ENCODE measurements around the gene BICC1.

Gene BICC1

GRCh38 chr10:58743466-58744115 lies 230.9 kb downstream of the BICC1 start:
- H3K9me3 ChIP-seq (ENCODE audit: insufficient read depth, low read depth, low read length) = no peaks in the 10 kb centered on the region
- no peaks in the 10 kb centered on the region for H3K9me2 ChIP-seq (replicated peaks; ENCODE audit: low read depth, low read length)
- H3F3A ChIP-seq (ENCODE audit: low read depth) = no peaks in the 10 kb centered on the region
- H3K9ac ChIP-seq (ENCODE audit: low read depth, low read length, poor library complexity, severe bottlenecking) = no peak overlapping the region
- no peaks in the 10 kb centered on the region for H3K4me1 ChIP-seq (ENCODE audit: insufficient read depth, low read length, poor library complexity, severe bottlenecking)
- TF ChIP-seq, protein P1, sequence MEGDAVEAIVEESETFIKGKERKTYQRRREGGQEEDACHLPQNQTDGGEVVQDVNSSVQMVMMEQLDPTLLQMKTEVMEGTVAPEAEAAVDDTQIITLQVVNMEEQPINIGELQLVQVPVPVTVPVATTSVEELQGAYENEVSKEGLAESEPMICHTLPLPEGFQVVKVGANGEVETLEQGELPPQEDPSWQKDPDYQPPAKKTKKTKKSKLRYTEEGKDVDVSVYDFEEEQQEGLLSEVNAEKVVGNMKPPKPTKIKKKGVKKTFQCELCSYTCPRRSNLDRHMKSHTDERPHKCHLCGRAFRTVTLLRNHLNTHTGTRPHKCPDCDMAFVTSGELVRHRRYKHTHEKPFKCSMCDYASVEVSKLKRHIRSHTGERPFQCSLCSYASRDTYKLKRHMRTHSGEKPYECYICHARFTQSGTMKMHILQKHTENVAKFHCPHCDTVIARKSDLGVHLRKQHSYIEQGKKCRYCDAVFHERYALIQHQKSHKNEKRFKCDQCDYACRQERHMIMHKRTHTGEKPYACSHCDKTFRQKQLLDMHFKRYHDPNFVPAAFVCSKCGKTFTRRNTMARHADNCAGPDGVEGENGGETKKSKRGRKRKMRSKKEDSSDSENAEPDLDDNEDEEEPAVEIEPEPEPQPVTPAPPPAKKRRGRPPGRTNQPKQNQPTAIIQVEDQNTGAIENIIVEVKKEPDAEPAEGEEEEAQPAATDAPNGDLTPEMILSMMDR (conservative IDR thresholded peaks at IDR 0.05; ENCODE audit: low read length) = no peak
- TF ChIP-seq EZH2phosphoT487 (IDR thresholded peaks at IDR 0.05; ENCODE audit: borderline replicate concordance) = no peak
- H3K4me3 ChIP-seq (ENCODE audit: low read length, poor library complexity, severe bottlenecking) = no peak overlapping the region
- no peak overlapping the region for H3K4me2 ChIP-seq (ENCODE audit: low read depth, low read length, poor library complexity, severe bottlenecking)
- no peak overlapping the region for H2AFZ ChIP-seq (ENCODE audit: low read length)
- no peaks in the 10 kb centered on the region for H4K20me1 ChIP-seq (ENCODE audit: insufficient read depth, low read length, poor library complexity, severe bottlenecking)
- no peaks in the 10 kb centered on the region for H3K36me3 ChIP-seq (ENCODE audit: insufficient read depth, low read length)
- H3K79me2 ChIP-seq (ENCODE audit: insufficient read depth, low read length) = no peaks in the 10 kb centered on the region
- H3K27me3 ChIP-seq (ENCODE audit: insufficient read depth, low read length, poor library complexity, severe bottlenecking) = no peaks in the 10 kb centered on the region

- no peak overlapping the region for H3K9ac ChIP-seq (ENCODE audit: low read depth, low read length, poor library complexity, severe bottlenecking)
Observed at GRCh38 chr10:58746474-58747185, 234.0 kb downstream of the BICC1 start.

DNA sequence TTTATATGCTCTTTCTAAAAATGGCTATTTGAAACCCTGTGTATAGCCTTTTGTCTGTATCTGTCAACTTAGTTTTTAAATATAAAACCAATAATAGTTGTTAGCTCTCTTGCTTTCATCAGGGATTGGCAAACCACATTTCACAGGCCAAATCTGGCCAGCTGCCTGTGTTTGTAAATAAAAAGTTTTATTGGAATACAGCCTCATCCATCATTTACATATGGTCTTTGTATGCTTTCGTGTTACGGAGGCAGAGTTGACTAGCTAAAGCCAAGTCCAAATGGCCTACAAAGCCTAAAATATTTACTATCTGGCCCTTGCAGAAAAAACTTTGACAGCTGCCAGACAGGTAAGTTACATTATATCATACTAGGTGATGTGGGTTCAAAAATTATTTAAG lies 235.0 kb downstream of the BICC1 start:
- H3K4me2 ChIP-seq (ENCODE audit: low read depth, low read length, poor library complexity, severe bottlenecking) = no peak overlapping the region
- no peak overlapping the region for H3K4me3 ChIP-seq (ENCODE audit: low read length, poor library complexity, severe bottlenecking)
- TF ChIP-seq, protein P1 (conservative IDR thresholded peaks at IDR 0.05; ENCODE audit: low read length) = no peak
- no peak for TF ChIP-seq EZH2phosphoT487 (IDR thresholded peaks at IDR 0.05; ENCODE audit: borderline replicate concordance)
- no peaks in the 10 kb centered on the region for H3K27me3 ChIP-seq (ENCODE audit: insufficient read depth, low read length, poor library complexity, severe bottlenecking)
- no peaks in the 10 kb centered on the region for H3K79me2 ChIP-seq (ENCODE audit: insufficient read depth, low read length)
- no peaks in the 10 kb centered on the region for H4K20me1 ChIP-seq (ENCODE audit: insufficient read depth, low read length, poor library complexity, severe bottlenecking)
- H3F3A ChIP-seq (ENCODE audit: low read depth) = no peaks in the 10 kb centered on the region
- no peaks in the 10 kb centered on the region for H3K4me1 ChIP-seq (ENCODE audit: insufficient read depth, low read length, poor library complexity, severe bottlenecking)
- no peak overlapping the region for H2AFZ ChIP-seq (ENCODE audit: low read length)
- H3K36me3 ChIP-seq (ENCODE audit: insufficient read depth, low read length) = no peaks in the 10 kb centered on the region
- no peaks in the 10 kb centered on the region for H3K9me2 ChIP-seq (replicated peaks; ENCODE audit: low read depth, low read length)
- H3K9me3 ChIP-seq (ENCODE audit: insufficient read depth, low read depth, low read length) = no peaks in the 10 kb centered on the region
- no peak overlapping the region for H3K9ac ChIP-seq (ENCODE audit: low read depth, low read length, poor library complexity, severe bottlenecking)

More at GRCh38 chr10:58746474-58747185, 234.0 kb downstream of the BICC1 start:
- Histone ChIP-seq H4K20me1 (ENCODE audit: insufficient read depth, low read length, poor library complexity, severe bottlenecking) (no peaks in the 10 kb centered on the region), H3K4me1 (ENCODE audit: insufficient read depth, low read length, poor library complexity, severe bottlenecking) (no peaks in the 10 kb centered on the region), H2AFZ (ENCODE audit: low read length) (no peak overlapping the region), H3F3A (ENCODE audit: low read depth) (no peaks in the 10 kb centered on the region), H3K36me3 (ENCODE audit: insufficient read depth, low read length) (no peaks in the 10 kb centered on the region), H3K9me3 (ENCODE audit: insufficient read depth, low read depth, low read length) (no peaks in the 10 kb centered on the region), H3K4me2 (ENCODE audit: low read depth, low read length, poor library complexity, severe bottlenecking) (no peak overlapping the region), H3K4me3 (ENCODE audit: low read length, poor library complexity, severe bottlenecking) (no peak overlapping the region), H3K79me2 (ENCODE audit: insufficient read depth, low read length) (no peaks in the 10 kb centered on the region), H3K9me2 (replicated peaks; ENCODE audit: low read depth, low read length) (no peaks in the 10 kb centered on the region), H3K27me3 (ENCODE audit: insufficient read depth, low read length, poor library complexity, severe bottlenecking) (no peaks in the 10 kb centered on the region)
- no peak for TF ChIP-seq EZH2phosphoT487 (IDR thresholded peaks at IDR 0.05; ENCODE audit: borderline replicate concordance)
- TF ChIP-seq, protein P1 (conservative IDR thresholded peaks at IDR 0.05; ENCODE audit: low read length) = no peak
